GM12878 (cell line): ENCODE data around the gene EP300. TPM values are rescaled to one million over a fixed set of nuclear protein-coding genes. Genes with fewer than 3 reads are reported as not detected.

Experiments
- ATAC-seq: fragments of 200-7000 bp; cut with Tn5 transposase; 3 replicates; pipeline ENCODE4 v1.9.1; 2020; ENCODE audit warnings: mild to moderate bottlenecking, moderate library complexity
- BruUV-seq: library from RNA; stranded (reverse); fragments of 400-500 nt; replicated peaks from 2 replicates; lab custom pipeline; 2021; lab: Mats Ljungman, UMichigan
- CTCF ChIA-PET: fragments of 300-600 bp; sonication (Branson Sonifier 250); formaldehyde crosslinking; extraction: SDS; loops from one replicate; lab custom pipeline; 2021; ENCODE audit warnings: inconsistent platforms; lab: Yijun Ruan, JAX
- POLR2A ChIA-PET: fragments of 350-600 bp; formaldehyde crosslinking; extraction: SDS; loops from one replicate; lab custom pipeline; 2021; ENCODE audit warnings: inconsistent platforms; lab: Charles Lee
- RAD21 ChIA-PET: fragments of 300-600 bp; sonication (Branson Sonifier 250); formaldehyde crosslinking; loops from one replicate; lab custom pipeline; 2023; ENCODE audit warnings: antibody characterized with exemption; ENCODE audit not compliant: unreplicated experiment; lab: Charles Lee
- SMC1A ChIA-PET: fragments of 300-600 bp; sonication (Branson Sonifier 250); formaldehyde crosslinking; loops from one replicate; lab custom pipeline; 2023; ENCODE audit not compliant: unreplicated experiment, uncharacterized antibody; lab: Charles Lee
- DNase-seq: peaks from one replicate; pipeline ENCODE4 v3.0.0-alpha.2; 2011; ENCODE audit warnings: low read depth, low spot score
- FAIRE-seq: peaks from 3 replicates; lab custom pipeline; 2011; peaks lifted over from hg19 to GRCh38; lab: Jason Lieb, UNC
- H2AFZ ChIP-seq: 2 replicates; pipeline ENCODE4 v1.6.0; 2011; ENCODE audit warnings: low read depth, low read length, control low read depth; ENCODE audit not compliant: control insufficient read depth
- H3K27ac ChIP-seq: 2 replicates; pipeline ENCODE4 v1.5.1; 2011; ENCODE audit warnings: control low read depth; ENCODE audit not compliant: control insufficient read depth, insufficient read depth
- H3K27me3 ChIP-seq, 2 experiments: replicated peaks in 1 of 2; 2 replicates each; pipeline versions ENCODE4 v1.6.0 to v1.6.1; 2011; ENCODE audit warnings: low read length in 1 of 2; ENCODE audit not compliant: control insufficient read depth in 2 of 2, insufficient read depth in 2 of 2
- H3K36me3 ChIP-seq, 2 experiments: 2 replicates each; pipeline ENCODE4 v1.5.1; 2011; ENCODE audit warnings: low read length in 1 of 2; ENCODE audit not compliant: control insufficient read depth in 2 of 2, insufficient read depth in 2 of 2
- H3K4me1 ChIP-seq: 2 replicates; pipeline ENCODE4 v1.6.1; 2011; ENCODE audit warnings: mild to moderate bottlenecking, low read length, moderate library complexity, mixed read lengths; ENCODE audit not compliant: control insufficient read depth, insufficient read depth
- H3K4me2 ChIP-seq: 2 replicates; pipeline ENCODE4 v1.6.0; 2011; ENCODE audit warnings: control low read depth; ENCODE audit not compliant: control insufficient read depth, insufficient read depth
- H3K4me3 ChIP-seq: fragments of 200-600 bp; sonication (generic); 2 replicates; pipeline ENCODE4 v1.5.1; 2016
- H3K79me2 ChIP-seq: 2 replicates; pipeline ENCODE4 v1.6.0; 2011; ENCODE audit warnings: low read length; ENCODE audit not compliant: control insufficient read depth, insufficient read depth
- H3K9ac ChIP-seq: 2 replicates; pipeline ENCODE4 v1.8.0; 2011; ENCODE audit warnings: low read length, control low read depth, mixed read lengths; ENCODE audit not compliant: control insufficient read depth, insufficient read depth
- H3K9me3 ChIP-seq: replicated peaks from 3 replicates; pipeline ENCODE4 v1.5.1; 2011; ENCODE audit warnings: mild to moderate bottlenecking, low read length; ENCODE audit not compliant: control insufficient read depth, insufficient read depth
- H4K20me1 ChIP-seq: 2 replicates; pipeline ENCODE4 v1.6.0; 2011; ENCODE audit not compliant: control insufficient read depth, insufficient read depth
- CEBPZ ChIP-seq: fragments of 150-350 bp; IDR thresholded peaks from 2 replicates; pipeline ENCODE4 v1.6.1; 2016; ENCODE audit warnings: low read depth, low read length
- EGR1 ChIP-seq, 2 experiments: IDR thresholded peaks; 1 replicate in 1 of 2; 2 replicates in 1 of 2; pipeline ENCODE4 v1.6.1; 2011 to 2012; ENCODE audit warnings: low read depth in 2 of 2, low read length in 2 of 2, borderline replicate concordance in 1 of 2, mild to moderate bottlenecking in 1 of 2, moderate library complexity in 1 of 2
- SMAD1 ChIP-seq: fragments of 450-650 bp; IDR thresholded peaks from 2 replicates; pipeline ENCODE4 v1.6.1; 2018; ENCODE audit warnings: mild to moderate bottlenecking, low read depth; ENCODE audit not compliant: partially characterized antibody
- SRF ChIP-seq, 2 experiments: IDR thresholded peaks; 2 replicates each; pipeline ENCODE4 v1.6.1; 2011; ENCODE audit warnings: low read depth in 2 of 2, low read length in 2 of 2, mild to moderate bottlenecking in 1 of 2, moderate library complexity in 1 of 2
- WGBS: methylation state at CpG from one replicate; pipeline ENCODE4 v1.1.6; 2016; ENCODE audit warnings: low lambda C conversion rate; ENCODE audit not compliant: insufficient replicate concordance, insufficient coverage; ENCODE audit errors: missing lambda C conversion rate; 5-methylcytosine and 5-hydroxymethylcytosine counted together
- in situ Hi-C: fragments of 300-500 bp; cut with MboI; formaldehyde crosslinking; loops from 9 replicates; pipeline ENCODE4 v1.14.3; 2018; ENCODE audit warnings: mixed read lengths
- intact Hi-C: fragments of 100-400 bp; cut with micrococcal nuclease; formaldehyde crosslinking; loops from one replicate; pipeline ENCODE4 v1.14.2; 2022; ENCODE audit not compliant: unreplicated experiment
- polyA plus RNA-seq, 11 experiments: library from polyadenylated mRNA; depleted of rRNA in 4 of 11; unstranded in 6 of 11; stranded (reverse) in 5 of 11; fragments of >200 nt; fragmentation: Nextera tagmentation in 4 of 11; fragmentation: Illumina TruSeq in 1 of 11; extraction: Ambion mirVana in 4 of 11; extraction: Trizol in 1 of 11; gene quantifications; 1 replicate in 1 of 11; 2 replicates in 10 of 11; pipeline versions ENCODE4 v1.2.1 to v1.2.3, GENCODE V29; 2011 to 2016; ENCODE audit warnings: inconsistent platforms in 2 of 11, missing spikeins in 2 of 11, low read depth in 1 of 11
- total RNA-seq, 4 experiments: library from RNA; depleted of rRNA in 3 of 4; stranded (reverse); fragments of >200 nt in 3 of 4; fragmentation: Illumina TruSeq in 1 of 4; extraction: Trizol in 1 of 4; gene quantifications; 2 replicates each; pipeline versions ENCODE4 v1.2.1 to v1.2.3, GENCODE V29; 2013 to 2021

EP300 gene
- total and polyA plus RNA-seq, 10 of the 15 experiments (the other 5 are each of a cell fraction or from before 2014, with no cell fraction given) = 5.5 to 48.5 (median 23.6) TPM

DNA sequence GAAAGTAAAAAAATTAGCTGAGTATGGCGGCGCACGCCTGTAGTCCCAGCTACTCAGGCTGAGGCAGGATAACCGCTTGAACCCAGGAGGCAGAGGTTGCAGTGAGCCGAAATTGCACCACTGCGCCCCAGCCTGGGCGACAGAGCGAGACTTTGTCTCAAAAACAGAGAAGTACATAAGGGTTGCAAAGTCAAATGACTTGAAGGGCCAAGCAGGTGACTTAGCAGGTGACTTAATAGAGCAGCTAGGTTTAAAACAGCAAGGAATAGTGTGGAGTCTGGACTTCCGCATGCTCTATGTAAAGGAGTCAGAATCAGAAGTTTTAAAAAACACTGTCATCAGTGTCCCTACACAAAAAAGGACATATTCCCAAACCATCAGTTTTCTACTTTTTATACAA is 31.7 kb downstream of the EP300 start:
- no peak for TF ChIP-seq CEBPZ
- no peak for TF ChIP-seq SMAD1
- no peak for TF ChIP-seq EGR1 (IDR thresholded peaks at IDR 0.05; ENCODE audit: borderline replicate concordance in 1 of 2, low read depth in 2 of 2, low read length in 2 of 2)
- no peak for TF ChIP-seq SRF (IDR thresholded peaks at IDR 0.05; ENCODE audit: low read depth in 2 of 2, low read length in 2 of 2)
- no peak for FAIRE-seq
- DNase-seq = no peak
- in situ Hi-C loops = no loop called here
- no peak overlapping the region for H3K9ac ChIP-seq
- H3K79me2 ChIP-seq = peaks cover 9% of the 10 kb centered on the region; the same call in 1 of the 2 replicates
- no peaks in the 10 kb centered on the region for H3K9me3 ChIP-seq
- intact Hi-C loops = no loop called here
- no TSS peak for BruUV-seq
- H3K4me3 ChIP-seq = no peak overlapping the region
- no peaks in the 10 kb centered on the region for H3K4me1 ChIP-seq
- ChIA-PET RAD21 (no interaction called here), CTCF (interaction anchor here (1.3 to 1.7 kb wide), 2 partner anchors 201 to 202 kb away, joined by 3 to 6 read pairs; no protein-coding TSS in a partner anchor), POLR2A (no interaction called here), SMC1A (interaction anchor here (0.7 to 1.7 kb wide), 2 partner anchors 10 to 172 kb away, joined by 3 read pairs; no protein-coding TSS in a partner anchor)
- no peak overlapping the region for H3K4me2 ChIP-seq
- H3K27me3 ChIP-seq = no peaks in the 10 kb centered on the region
- WGBS = 98% methylated on average over 9 of the region's 9 CpGs
- H2AFZ ChIP-seq = no peak overlapping the region
- H3K36me3 ChIP-seq = peaks cover 11 to 27% of the 10 kb centered on the region in 2 experiments
- H4K20me1 ChIP-seq = no peaks in the 10 kb centered on the region
- ATAC-seq = no peak
- H3K27ac ChIP-seq = no peak overlapping the region
